GM04503 (cell line): Measurements from ENCODE around the gene PHACTR1.

Experiments
- DNase-seq: peaks from one replicate; pipeline ENCODE4 v3.0.0-alpha.2; 2012; ENCODE audit warnings: low read depth

Gene PHACTR1

DNA sequence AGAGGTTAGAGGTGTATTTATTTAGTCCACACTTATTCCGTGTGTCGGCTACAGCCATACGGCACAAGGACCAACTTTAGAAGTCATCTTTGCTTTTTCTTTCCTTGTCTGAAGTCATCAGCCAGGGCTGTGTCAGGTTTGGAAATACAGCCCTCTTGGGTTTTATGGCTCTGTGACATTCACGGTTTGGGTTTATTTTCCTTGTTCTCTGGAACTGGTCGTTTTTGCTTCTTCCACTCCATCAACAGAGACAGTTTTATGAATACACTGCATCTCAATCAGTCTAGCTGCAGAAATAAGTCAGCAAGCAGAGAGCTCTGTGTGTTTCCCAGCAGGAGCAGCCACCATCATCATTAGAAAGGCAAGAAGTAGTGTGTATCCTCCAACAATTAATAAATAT is 479.2 kb downstream of the PHACTR1 start:
- DNase-seq, result no peak

DNA sequence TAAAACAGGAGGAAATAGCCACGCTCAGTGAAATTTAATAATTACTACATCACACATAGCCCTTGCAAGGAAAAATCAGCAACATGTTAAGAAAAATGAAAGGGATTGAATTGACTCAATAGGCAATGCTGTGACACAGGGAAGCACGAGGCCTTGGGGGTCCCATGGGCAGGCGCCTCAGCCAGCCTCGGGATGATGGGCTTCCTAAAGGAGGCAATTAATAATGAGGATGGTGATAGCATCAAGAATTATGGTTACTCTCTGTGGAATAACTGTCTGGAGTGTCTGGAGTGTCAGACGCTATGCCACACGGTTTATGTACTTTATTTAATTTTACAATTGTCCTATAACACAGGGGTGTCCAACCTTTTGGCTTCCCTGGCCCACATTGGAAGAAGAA is 481.6 kb downstream of the PHACTR1 start:
- DNase-seq, result no peak

- no peak for DNase-seq
These were observed 484.8 kb downstream of the PHACTR1 start for GRCh38 chr6:13201336-13201735.

- DNase-seq, result no peak
These were observed 486.6 kb downstream of the PHACTR1 start for GRCh38 chr6:13203145-13203544.

DNA sequence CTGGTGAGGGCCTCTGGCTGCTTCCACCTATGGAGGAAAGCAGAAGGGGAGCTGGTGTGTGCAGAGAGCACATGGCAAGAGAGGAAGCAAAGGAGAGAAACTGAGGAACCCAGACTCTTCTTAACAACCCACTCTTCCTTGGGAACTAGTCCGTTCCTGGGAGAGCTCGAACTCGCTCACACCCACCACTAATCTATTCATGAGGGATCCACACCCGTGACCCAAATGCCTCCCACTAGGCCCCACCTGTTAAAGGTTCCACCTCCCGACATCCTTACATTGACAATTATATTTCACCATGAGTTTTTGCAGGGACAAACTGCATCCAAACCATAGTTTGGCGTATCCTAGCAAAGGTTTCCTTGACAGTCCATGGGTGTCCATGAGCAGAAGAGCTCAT is 488.5 kb downstream of the PHACTR1 start:
- no peak for DNase-seq

- DNase-seq, result no peak
These were observed 495.5 kb downstream of the PHACTR1 start for GRCh38 chr6:13212096-13212495.

DNA sequence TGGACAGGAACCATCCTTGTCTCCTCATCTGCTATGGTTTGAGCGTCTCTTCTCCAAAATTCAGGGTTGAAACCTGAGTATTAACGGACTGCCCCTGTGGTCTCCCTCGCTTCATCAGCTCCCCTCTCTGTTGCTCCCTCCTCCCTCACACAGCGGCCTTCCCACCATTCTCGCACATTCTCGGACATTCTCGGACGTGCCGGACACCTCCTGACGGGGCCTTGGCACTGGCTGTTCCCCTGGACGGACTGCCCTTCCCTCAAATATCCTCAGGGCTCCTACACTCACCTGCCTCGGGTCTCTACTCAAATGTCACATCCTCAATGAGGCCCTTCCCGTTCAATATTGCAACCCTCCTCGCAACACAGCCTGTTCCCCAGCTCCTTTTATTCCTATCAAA is 496.0 kb downstream of the PHACTR1 start:
- no peak for DNase-seq

DNA sequence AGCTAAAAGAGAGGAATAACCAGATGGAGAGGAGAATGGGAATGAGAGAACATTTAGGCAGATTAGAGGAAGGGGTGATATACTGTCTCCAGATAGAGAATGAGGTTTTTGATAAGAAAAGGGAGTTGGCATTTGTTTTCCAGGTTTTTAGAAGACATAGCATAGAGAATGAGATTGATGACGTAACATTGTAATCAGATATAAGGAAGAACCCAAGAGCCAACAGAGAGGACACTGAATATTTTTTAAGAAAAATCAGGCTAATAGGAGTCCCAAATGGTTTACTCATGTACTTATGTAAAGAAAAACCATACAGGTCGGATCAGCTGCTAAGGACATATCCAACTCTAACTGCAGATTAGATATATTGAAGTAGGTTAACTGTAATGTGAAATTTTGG is 498.8 kb downstream of the PHACTR1 start:
- no peak for DNase-seq

GRCh38 chr6:13216236-13217014 is 499.9 kb downstream of the PHACTR1 start:
- DNase-seq, result no peak

DNA sequence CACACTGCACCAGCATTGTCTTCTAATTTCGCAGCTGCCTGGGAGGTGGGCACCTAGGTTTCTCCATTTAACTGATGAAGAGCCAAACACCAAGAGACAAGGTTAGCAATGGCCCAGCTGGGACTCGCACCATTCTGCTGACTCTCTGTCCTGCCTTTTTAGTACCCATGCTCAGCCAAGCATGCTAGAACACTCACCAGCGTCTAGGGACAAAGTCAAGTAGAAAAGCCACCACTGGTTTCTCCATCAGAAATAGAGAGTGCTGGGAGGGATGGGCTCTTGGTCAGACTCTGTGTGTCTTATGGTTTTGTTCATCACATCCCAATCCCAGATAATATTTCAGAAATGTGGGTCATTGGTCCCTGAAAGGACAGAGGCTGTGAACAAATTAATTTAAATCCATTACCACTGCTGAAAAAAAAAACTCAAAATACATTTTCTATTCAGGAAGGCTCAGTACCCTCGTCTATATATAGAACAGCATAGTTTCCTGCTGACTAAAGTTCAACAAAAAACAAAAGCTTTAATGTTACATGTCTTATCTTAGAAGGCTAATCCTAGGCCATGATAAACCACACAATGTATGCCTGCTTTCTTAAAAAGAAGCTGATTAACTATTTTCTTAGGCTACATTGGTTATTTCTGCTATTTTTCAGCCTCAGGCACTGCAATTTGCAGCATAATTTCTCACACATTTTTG is 500.8 kb downstream of the PHACTR1 start:
- DNase-seq, result no peak

DNA sequence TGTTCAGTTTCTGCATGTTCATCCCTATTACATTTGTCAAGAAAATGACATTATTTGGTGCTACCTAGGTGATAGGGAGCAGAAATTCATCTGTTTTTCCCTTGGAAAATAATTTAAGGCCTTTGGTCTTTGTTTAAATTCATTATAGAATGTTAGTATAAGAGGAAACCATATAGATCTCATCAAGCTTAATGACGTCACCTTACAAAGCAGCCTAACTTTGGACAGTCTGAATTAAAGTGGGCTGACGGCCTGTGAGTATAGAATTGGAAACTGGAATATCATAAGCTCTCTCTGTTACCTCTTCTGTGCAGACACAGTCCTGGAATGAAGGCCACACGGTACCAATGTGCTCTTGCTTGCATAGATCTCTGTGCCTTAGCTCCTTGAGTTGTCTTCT is 503.7 kb downstream of the PHACTR1 start:
- DNase-seq, result no peak

- no peak for DNase-seq
These were observed 505.5 kb downstream of the PHACTR1 start for GRCh38 chr6:13222048-13222447.

GRCh38 chr6:13226071-13226470 is 509.5 kb downstream of the PHACTR1 start:
- no peak for DNase-seq

DNA sequence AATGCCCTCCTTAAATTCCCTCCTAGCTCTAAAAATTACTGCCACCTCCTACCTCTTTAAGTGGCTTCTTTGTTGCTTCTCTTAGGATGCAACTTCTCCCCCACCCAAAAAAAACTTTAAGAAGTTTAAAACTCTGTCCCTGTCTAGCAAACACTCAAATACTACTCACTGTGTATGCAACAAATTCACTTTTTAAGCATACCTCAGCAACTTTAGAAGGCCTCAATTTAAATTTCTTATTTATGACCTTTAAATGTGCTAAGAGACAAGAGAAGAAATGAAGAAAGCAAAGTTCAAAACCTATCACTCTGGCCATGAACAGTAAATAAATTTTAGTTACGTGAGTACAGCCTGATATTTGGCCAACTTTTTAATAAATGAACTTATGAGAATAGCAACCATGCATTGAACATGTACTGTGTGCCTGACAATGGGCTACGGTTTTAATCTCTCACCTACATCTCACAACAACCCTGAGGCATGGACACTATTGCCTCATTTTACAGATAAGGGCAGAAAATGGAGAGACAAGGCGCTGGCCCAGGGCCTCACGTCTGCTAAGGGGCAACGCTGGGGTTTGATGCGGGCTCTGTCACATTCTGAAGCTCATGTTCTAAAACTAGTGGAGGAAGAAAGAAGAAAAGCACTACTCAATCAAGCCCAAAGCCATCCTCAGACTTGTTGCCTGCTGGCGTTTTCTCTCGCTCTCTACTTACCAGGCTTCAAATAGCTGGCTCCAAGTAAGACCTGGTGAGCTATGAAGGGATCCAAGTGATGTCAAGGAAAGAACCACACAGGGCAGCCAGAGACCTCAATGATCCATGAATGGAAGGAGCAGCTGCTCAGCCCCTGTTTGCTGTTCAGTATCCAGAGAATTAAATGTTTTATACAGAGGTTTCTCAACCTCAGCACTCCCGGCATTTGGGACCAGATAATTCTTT is 512.0 kb downstream of the PHACTR1 start:
- no peak for DNase-seq

DNA sequence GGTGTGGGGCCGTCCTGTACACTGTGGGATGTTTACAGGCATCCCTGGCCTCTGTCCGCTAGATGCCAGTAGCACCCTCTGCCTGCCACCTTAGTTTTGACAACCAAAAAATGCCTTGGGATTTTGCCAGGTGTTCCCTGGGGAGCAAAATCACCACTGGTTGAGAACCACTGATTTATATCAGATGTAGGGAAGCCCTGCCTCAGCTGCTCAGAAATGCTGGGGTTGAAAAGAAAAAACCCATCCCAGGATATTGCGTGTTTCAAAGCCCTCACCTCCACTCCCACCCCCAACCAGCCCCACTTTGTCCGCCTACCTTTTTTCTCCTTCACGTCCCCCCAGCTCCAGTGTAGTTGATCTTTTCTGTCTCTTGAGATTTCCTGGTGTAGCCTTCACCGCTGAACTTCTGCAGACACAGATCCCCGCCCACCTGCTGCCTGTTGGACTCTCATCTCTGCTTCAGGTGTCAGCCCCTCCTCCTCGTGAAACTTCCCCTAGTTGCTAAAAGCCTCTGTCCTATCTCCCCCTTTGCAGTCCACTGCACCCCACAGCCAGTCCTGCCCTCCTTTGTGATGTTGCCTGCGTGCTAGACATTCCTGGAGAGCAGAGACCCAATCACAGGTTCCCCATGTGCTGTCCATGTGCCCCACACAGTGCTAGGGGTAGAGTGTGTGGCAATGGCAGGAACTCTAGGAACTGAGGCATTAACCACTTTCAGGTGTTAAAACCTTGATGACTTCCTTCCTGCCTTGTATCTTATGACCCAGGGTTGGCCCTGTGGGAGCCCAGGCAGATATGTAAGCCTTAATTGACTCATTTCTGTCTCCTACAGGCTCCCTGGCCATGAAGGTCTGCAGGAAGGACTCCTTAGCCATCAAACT is 512.9 kb downstream of the PHACTR1 start:
- no peak for DNase-seq

DNA sequence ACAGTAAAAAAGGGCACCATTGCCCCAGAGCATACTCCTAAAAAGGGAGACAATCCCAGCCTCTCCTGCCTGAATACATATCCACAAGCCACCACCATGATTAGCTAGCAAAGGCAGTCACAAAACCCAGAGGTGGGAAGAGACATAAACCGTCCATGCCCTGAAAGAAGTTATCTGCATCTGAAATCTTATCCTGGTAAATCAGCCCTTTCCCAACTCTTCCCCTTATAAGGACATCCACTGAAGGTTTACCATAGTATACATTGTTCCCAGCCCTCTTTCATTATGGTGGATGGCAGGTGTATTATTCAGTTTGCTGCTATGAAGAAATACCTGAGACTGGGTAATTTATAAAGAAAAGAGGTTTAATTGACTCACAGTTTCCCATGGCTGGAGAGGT is 516.5 kb downstream of the PHACTR1 start:
- DNase-seq, result no peak

GRCh38 chr6:13234130-13234529 is 517.6 kb downstream of the PHACTR1 start:
- peak; percentile 67 for DNase-seq

DNA sequence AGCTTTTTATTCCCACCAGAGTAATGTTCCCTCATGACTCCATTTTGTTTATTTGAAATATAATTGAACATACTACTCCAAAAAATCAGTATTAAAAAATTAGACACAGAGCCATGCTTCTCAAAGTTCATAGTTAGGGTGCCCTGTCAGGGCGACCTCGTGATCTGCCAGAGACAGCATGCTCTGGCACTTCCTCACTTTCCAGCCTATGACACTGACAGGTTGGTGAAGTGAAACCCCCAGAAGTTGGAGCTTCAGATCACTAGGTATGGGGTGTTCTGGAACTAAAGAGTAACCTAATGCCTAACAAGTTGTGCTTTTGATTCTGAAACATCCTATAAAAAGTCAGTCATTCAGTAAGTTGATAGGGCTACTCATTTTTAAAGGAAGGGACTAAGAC is 518.8 kb downstream of the PHACTR1 start:
- no peak for DNase-seq

DNA sequence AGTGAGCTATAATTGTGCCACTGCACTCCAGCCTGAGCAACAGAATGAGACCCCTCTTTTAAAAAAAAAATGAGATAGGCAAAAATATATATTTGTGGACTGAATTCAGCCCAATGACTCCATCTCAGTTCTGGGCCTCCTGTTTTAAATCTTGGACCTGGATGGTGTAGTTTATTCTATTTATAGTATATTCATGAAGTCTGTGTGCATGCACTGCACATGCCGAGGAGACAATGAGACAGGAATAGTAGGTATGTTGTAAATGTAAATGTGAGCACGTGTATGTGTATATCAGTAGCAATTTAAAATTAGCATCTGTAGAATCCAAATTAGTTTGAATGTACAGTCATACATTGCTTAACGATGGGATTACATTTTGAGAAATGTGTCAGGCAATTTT is 520.8 kb downstream of the PHACTR1 start:
- DNase-seq, result no peak

GRCh38 chr6:13238017-13238416 is 521.5 kb downstream of the PHACTR1 start:
- no peak for DNase-seq

DNA sequence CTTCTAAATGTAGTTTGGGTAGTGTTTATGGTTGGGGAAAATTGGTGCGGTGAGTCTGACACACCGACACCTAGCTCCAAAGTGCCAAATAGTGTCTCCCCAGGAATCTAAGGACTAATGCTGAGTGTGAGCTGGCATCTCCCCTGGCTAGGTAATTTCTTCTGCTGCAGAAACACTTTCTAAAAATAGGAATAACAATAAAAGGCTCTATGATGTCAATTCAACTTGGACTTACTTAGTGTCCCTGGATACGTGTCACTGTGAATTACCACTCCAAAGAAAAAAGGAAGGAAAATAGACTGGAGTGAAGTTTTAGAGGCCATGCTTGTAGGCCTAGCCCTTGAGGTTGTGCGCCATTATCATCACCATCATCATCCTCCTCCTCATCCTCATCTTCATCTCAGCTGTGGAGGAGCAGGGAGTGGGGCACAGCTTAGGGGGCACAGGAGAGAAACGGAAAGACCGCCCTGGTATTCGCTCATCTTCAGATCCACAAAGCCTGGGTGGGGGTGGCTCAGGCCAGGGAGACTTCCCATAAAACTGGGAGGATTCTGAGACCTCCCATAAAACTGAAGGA is 522.2 kb downstream of the PHACTR1 start:
- no peak for DNase-seq
